ENCODE measurements around the gene AHSP.

GRCh38 chr16:31501226-31501965 is 26.3 kb upstream of the AHSP start:
- TF ChIP-seq, protein P1, sequence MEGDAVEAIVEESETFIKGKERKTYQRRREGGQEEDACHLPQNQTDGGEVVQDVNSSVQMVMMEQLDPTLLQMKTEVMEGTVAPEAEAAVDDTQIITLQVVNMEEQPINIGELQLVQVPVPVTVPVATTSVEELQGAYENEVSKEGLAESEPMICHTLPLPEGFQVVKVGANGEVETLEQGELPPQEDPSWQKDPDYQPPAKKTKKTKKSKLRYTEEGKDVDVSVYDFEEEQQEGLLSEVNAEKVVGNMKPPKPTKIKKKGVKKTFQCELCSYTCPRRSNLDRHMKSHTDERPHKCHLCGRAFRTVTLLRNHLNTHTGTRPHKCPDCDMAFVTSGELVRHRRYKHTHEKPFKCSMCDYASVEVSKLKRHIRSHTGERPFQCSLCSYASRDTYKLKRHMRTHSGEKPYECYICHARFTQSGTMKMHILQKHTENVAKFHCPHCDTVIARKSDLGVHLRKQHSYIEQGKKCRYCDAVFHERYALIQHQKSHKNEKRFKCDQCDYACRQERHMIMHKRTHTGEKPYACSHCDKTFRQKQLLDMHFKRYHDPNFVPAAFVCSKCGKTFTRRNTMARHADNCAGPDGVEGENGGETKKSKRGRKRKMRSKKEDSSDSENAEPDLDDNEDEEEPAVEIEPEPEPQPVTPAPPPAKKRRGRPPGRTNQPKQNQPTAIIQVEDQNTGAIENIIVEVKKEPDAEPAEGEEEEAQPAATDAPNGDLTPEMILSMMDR (IDR thresholded peaks at IDR 0.05), result no peak
- TF ChIP-seq POLR2A (IDR thresholded peaks at IDR 0.05), result no peak

Data from thyroid gland (tissue), 4 donors.